ENCODE measurements around the gene HS3ST4.
"Not testable (repeated sequence)": the region's sequence is repeated elsewhere in the genome, so short reads cannot be mapped to it uniquely, and the experiment has no call there.

HS3ST4 gene

DNA sequence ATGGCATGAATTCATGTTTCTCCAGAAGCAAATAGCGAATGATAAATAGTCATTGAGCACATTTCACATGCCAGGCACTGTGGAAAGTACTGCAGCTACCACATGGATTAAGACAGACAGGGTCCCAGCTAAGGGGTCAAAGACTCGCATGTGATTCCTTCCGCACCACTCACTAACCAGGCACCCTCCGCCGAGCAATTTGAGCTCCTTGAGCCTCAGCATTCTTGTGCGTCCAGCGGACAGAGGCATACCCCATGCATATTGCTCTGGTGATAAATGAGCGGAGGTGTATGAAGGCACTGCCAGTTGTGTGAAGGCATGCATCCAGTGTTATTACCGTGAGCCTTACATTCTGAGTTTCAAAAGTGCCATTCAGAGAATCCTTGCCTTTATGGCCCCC lies 358.7 kb downstream of the HS3ST4 start:
- no peaks in the 10 kb centered on the region for H3K36me3 ChIP-seq (ENCODE audit: control insufficient read depth, insufficient read depth, low read length)
- H3K27me3 ChIP-seq (ENCODE audit: control insufficient read depth, insufficient read depth, low read length), result no peaks in the 10 kb centered on the region
- H3K9ac ChIP-seq (ENCODE audit: low read length), result no peak overlapping the region
- no peaks in the 10 kb centered on the region for H3K4me1 ChIP-seq (ENCODE audit: control insufficient read depth, insufficient read depth, low read length)
- H3K4me3 ChIP-seq (ENCODE audit: low read length), result no peak overlapping the region
- no peaks in the 10 kb centered on the region for H3K9me3 ChIP-seq (ENCODE audit: control insufficient read depth, low read length)

DNA sequence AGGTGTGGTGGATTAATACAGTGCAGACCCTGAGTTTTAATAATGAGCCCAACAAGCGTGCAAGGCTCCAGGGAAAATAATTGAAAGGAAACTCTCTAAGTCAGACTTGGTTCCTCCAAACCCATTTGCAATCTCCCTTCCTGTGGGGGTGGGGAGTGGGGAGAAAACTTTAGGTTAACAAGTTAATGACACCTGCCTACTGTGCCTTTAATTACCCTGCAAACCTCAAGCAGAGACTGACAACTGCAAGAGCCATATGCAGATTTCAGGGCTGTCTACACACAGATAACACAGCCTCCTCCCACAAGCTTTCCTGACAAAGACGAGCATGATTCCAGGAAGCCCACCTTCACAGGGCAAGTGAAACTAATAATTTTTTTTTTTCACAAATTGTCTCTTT lies 359.3 kb downstream of the HS3ST4 start:
- H3K9me3 ChIP-seq (ENCODE audit: control insufficient read depth, low read length), result no peaks in the 10 kb centered on the region
- H3K4me1 ChIP-seq (ENCODE audit: control insufficient read depth, insufficient read depth, low read length), result no peaks in the 10 kb centered on the region
- H3K9ac ChIP-seq (ENCODE audit: low read length), result no peak overlapping the region
- H3K36me3 ChIP-seq (ENCODE audit: control insufficient read depth, insufficient read depth, low read length), result no peaks in the 10 kb centered on the region
- H3K4me3 ChIP-seq (ENCODE audit: low read length), result no peak overlapping the region
- H3K27me3 ChIP-seq (ENCODE audit: control insufficient read depth, insufficient read depth, low read length), result no peaks in the 10 kb centered on the region

DNA sequence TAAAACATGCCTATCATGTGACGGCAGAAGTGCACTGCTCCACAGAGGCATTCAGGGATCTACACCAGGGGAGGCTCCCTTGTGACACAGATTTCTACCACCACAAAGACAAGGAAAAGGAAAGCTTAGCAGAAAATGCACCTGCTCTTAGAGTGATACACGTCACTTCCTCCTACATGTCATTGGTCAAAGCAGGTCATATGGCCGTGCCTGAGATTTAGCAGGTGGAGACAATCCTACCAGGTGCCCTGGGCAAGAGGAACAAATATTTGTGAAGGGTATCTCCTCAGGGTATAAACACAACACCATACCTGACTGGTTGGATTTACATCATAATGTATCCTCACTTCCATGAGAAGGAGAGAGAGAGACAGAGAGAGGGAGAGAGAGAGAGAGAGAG lies 362.1 kb downstream of the HS3ST4 start:
- Histone ChIP-seq H3K9ac (ENCODE audit: low read length) (no peak overlapping the region), H3K4me1 (ENCODE audit: control insufficient read depth, insufficient read depth, low read length) (no peaks in the 10 kb centered on the region), H3K4me3 (ENCODE audit: low read length) (no peak overlapping the region), H3K36me3 (ENCODE audit: control insufficient read depth, insufficient read depth, low read length) (no peaks in the 10 kb centered on the region), H3K9me3 (ENCODE audit: control insufficient read depth, low read length) (no peaks in the 10 kb centered on the region), H3K27me3 (ENCODE audit: control insufficient read depth, insufficient read depth, low read length) (no peaks in the 10 kb centered on the region)

DNA sequence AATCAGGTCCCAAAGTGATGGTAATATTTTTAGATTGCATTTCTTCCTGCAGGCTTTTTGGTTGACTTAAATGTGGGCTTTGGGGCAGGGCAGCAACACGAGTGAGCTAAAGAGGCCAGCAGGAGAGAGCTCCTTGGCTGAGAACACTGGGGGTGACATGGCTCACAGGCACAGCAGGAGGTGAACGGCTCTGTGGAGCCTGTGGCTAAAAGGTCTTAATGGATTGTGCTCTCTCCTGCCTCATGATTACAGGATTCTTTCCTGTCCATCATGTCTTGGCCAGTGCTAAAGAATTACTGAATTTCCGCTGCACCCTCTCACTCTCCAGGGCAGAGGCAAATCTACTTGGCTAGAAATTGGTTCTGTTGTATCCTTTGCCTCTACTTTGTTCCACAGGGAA lies 366.6 kb downstream of the HS3ST4 start:
- Histone ChIP-seq H3K9me3 (ENCODE audit: control insufficient read depth, low read length) (no peaks in the 10 kb centered on the region), H3K27me3 (ENCODE audit: control insufficient read depth, insufficient read depth, low read length) (no peaks in the 10 kb centered on the region), H3K4me3 (ENCODE audit: low read length) (no peak overlapping the region), H3K36me3 (ENCODE audit: control insufficient read depth, insufficient read depth, low read length) (no peaks in the 10 kb centered on the region), H3K9ac (ENCODE audit: low read length) (no peak overlapping the region), H3K4me1 (ENCODE audit: control insufficient read depth, insufficient read depth, low read length) (no peaks in the 10 kb centered on the region)

DNA sequence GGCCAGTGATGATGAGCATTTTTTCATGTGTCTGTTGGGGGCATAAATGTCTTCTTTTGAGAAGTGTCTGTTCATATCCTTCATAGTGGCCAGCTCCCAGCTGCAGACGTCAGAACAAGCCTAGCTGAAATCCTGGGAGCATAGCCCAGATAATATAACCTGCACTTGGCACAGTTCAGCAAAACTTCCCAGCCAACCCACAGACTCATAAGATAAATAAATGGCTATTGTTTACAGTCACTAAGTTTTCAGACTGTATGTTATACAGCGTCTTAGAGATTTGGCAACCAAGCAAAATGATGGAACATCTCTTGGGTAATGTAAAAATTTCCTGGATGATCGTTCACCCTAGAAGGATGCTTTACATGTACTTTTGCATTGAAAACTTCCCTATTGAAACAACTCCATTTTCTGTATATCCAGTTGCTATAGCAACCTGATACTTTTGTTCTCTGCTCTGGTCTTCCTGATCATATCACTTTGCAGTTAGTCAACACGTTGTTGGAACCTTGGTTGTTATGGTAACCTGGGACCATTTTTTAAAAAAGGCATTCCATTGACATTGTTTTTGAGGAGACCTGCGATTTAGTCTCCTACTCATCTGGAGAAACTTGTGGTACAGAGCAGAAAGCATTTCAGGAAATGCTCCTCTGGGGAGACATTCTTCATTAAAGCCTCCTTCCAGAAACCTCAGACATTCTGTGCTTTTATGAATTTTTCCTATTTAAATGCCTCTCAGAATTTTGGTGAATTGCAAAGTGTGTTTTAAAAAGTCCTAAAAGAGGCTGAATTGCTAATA lies 378.7 kb downstream of the HS3ST4 start:
- Histone ChIP-seq H3K4me3 (ENCODE audit: low read length) (no peak overlapping the region), H3K27me3 (ENCODE audit: control insufficient read depth, insufficient read depth, low read length) (no peaks in the 10 kb centered on the region), H3K36me3 (ENCODE audit: control insufficient read depth, insufficient read depth, low read length) (no peaks in the 10 kb centered on the region), H3K4me1 (ENCODE audit: control insufficient read depth, insufficient read depth, low read length) (no peaks in the 10 kb centered on the region), H3K9me3 (ENCODE audit: control insufficient read depth, low read length) (no peaks in the 10 kb centered on the region), H3K9ac (ENCODE audit: low read length) (no peak overlapping the region)

DNA sequence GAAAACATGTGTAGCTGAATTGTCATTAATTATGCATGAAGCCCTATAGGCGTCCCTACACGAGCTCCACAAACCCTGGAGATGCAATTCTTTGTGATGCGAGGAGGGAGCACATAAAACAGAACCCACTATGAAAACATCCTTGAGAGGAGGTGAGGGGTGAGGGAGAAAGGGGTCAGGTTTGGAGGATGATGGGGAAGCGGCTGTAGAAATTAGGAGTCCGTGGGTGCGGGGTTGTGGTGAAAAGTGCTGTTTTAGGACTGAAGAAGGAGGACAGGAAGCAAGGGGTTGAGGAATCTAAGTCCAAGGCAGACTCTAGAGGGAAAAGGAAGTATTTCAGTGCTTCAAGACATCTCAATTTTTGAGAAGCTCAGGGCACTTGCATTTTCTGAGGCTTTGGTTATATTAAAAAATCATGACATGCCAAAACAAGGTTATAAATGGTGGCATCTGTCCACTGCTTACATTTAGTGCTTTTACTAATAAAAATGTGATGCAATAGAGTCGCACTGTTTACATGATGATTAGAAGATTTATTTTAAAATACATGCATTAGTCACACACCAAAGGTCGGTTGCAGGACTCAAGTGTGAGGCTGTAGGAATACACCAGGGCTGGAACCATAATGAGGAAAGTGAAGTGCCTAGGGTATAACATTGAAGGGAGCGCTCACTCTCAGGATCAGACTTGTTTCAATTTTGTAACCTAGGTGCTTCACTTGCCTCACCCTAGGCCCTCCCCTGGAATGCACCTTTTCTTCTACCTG lies 379.5 kb downstream of the HS3ST4 start:
- no peak overlapping the region for H3K9ac ChIP-seq (ENCODE audit: low read length)
- H3K36me3 ChIP-seq (ENCODE audit: control insufficient read depth, insufficient read depth, low read length), result no peaks in the 10 kb centered on the region

DNA sequence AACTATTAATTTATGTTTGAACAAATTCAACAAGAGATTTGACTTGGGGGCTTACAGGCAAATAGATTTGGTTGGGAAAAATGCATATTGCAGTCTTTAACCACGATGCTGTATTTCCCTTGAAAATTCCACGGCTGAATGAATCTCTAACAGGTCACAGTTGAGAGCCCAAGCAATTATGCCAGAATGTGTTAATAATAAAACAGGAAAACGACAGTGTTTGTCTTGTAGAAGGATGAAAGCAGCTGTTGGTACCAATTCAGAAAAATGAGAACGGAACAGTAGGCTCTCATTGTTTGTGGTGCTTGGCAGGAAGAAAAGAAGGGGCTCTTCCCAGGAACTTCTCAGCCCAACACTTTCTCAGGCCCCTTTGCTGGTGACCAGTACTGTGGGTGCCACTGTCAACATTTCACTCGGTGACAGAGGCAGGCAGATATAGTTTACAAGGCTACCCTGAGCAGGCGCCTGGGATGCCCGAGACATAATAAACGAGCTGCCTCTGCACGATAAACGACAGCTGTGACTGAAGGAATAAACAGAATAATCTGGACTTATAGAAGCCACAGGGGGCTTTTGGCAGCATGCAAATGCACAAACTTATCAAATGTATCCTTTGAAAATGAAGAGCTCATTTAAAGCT lies 387.1 kb downstream of the HS3ST4 start:
- no peaks in the 10 kb centered on the region for H3K9me3 ChIP-seq (ENCODE audit: control insufficient read depth, low read length)
- H3K36me3 ChIP-seq (ENCODE audit: control insufficient read depth, insufficient read depth, low read length), result no peaks in the 10 kb centered on the region
- H3K9ac ChIP-seq (ENCODE audit: low read length), result no peak overlapping the region
- no peaks in the 10 kb centered on the region for H3K27me3 ChIP-seq (ENCODE audit: control insufficient read depth, insufficient read depth, low read length)
- no peak overlapping the region for H3K4me3 ChIP-seq (ENCODE audit: low read length)
- H3K4me1 ChIP-seq (ENCODE audit: control insufficient read depth, insufficient read depth, low read length), result no peaks in the 10 kb centered on the region

More for the DNA sequence above, 379.5 kb downstream of the HS3ST4 start:
- no peaks in the 10 kb centered on the region for H3K4me1 ChIP-seq (ENCODE audit: control insufficient read depth, insufficient read depth, low read length)
- H3K4me3 ChIP-seq (ENCODE audit: low read length), result no peak overlapping the region
- no peaks in the 10 kb centered on the region for H3K27me3 ChIP-seq (ENCODE audit: control insufficient read depth, insufficient read depth, low read length)
- no peaks in the 10 kb centered on the region for H3K9me3 ChIP-seq (ENCODE audit: control insufficient read depth, low read length)

DNA sequence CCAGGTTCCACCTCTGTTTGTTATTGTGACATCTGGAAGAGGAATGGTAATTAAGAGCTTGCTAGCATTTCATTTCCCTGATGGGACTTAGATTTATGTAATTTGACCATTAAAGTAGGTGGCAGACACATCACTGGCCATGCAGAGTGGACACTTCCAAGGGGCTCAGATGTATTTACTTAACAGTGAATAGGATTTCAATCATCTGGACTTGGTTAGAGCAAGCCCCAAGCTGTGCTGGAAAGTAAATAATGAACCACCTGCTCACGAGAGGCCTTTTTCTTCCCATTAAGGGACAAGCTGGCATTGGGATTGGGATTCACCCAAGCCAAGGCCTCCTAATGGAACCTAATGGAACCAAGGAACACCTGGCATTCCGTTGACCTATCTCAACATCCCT lies 395.3 kb downstream of the HS3ST4 start:
- Histone ChIP-seq H3K36me3 (ENCODE audit: control insufficient read depth, insufficient read depth, low read length) (no peaks in the 10 kb centered on the region), H3K4me3 (ENCODE audit: low read length) (no peak overlapping the region), H3K4me1 (ENCODE audit: control insufficient read depth, insufficient read depth, low read length) (no peaks in the 10 kb centered on the region), H3K9ac (ENCODE audit: low read length) (no peak overlapping the region), H3K27me3 (ENCODE audit: control insufficient read depth, insufficient read depth, low read length) (no peaks in the 10 kb centered on the region), H3K9me3 (ENCODE audit: control insufficient read depth, low read length) (no peaks in the 10 kb centered on the region)

DNA sequence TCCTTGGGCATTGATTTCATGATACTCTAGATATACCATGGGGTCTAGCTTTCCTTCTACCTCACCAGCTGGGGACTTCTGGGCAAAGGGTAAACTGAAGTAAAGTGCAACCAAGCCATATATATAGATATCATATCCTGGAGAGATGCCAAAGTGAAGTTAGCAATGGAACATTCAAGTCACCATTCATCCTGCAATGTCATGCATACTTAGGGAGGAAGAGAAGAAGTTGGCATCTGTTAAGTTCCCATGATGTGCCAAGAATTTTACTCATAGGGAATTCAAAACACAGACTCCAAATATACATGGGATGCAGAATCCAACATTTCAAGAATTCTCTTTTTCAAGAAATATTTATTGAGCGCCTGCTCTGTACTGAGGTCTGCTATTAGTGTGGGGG lies 399.8 kb downstream of the HS3ST4 start:
- H3K4me1 ChIP-seq (ENCODE audit: control insufficient read depth, insufficient read depth, low read length), result no peaks in the 10 kb centered on the region
- H3K4me3 ChIP-seq (ENCODE audit: low read length), result no peak overlapping the region
- H3K9me3 ChIP-seq (ENCODE audit: control insufficient read depth, low read length), result no peaks in the 10 kb centered on the region
- H3K36me3 ChIP-seq (ENCODE audit: control insufficient read depth, insufficient read depth, low read length), result no peaks in the 10 kb centered on the region
- H3K27me3 ChIP-seq (ENCODE audit: control insufficient read depth, insufficient read depth, low read length), result no peaks in the 10 kb centered on the region
- H3K9ac ChIP-seq (ENCODE audit: low read length), result no peak overlapping the region

DNA sequence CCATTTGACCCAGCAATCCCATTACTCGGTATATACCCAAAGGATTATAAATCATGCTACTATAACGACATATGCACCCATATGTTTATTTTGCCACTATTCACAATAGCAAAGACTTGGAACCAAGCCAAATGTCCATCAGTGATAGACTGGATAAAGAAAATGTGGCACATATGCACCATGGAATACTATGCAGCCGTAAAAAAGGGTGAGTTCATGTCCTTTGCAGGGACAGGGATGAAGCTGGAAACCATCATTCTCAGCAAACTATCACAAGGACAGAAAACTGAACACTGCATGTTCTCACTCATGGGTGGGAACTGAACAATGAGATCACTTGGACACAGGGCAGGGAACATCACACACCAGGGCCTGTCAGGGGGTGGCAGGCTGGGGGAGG lies 406.4 kb downstream of the HS3ST4 start:
- H3K27me3 ChIP-seq (ENCODE audit: control insufficient read depth, insufficient read depth, low read length); H3K9me3 ChIP-seq (ENCODE audit: control insufficient read depth, low read length); H3K4me3 ChIP-seq (ENCODE audit: low read length); H3K9ac ChIP-seq (ENCODE audit: low read length); H3K4me1 ChIP-seq (ENCODE audit: control insufficient read depth, insufficient read depth, low read length); H3K36me3 ChIP-seq (ENCODE audit: control insufficient read depth, insufficient read depth, low read length): not testable (repeated sequence)

DNA sequence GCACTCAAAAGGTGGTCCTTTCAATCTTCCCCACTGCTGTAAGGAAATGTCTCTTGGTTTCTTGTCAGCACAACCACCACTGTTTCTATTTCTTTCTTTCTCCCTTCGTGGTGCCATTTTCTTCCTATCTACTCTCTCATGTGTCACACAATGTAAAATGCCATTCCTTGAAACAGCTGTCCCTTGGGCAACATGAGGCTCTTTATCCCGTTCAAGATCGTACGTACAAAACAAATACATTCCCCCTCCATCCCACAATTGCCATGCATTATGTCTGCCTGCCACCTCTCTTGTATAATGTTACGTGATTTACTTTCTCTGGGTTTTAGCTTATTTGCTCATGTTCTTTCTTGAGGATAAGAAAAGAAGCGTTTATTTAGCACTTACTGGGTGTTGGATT lies 410.6 kb downstream of the HS3ST4 start:
- H3K27me3 ChIP-seq (ENCODE audit: control insufficient read depth, insufficient read depth, low read length), result no peaks in the 10 kb centered on the region
- H3K4me3 ChIP-seq (ENCODE audit: low read length), result no peak overlapping the region
- no peak overlapping the region for H3K9ac ChIP-seq (ENCODE audit: low read length)
- H3K36me3 ChIP-seq (ENCODE audit: control insufficient read depth, insufficient read depth, low read length), result no peaks in the 10 kb centered on the region
- no peaks in the 10 kb centered on the region for H3K4me1 ChIP-seq (ENCODE audit: control insufficient read depth, insufficient read depth, low read length)
- no peaks in the 10 kb centered on the region for H3K9me3 ChIP-seq (ENCODE audit: control insufficient read depth, low read length)

DNA sequence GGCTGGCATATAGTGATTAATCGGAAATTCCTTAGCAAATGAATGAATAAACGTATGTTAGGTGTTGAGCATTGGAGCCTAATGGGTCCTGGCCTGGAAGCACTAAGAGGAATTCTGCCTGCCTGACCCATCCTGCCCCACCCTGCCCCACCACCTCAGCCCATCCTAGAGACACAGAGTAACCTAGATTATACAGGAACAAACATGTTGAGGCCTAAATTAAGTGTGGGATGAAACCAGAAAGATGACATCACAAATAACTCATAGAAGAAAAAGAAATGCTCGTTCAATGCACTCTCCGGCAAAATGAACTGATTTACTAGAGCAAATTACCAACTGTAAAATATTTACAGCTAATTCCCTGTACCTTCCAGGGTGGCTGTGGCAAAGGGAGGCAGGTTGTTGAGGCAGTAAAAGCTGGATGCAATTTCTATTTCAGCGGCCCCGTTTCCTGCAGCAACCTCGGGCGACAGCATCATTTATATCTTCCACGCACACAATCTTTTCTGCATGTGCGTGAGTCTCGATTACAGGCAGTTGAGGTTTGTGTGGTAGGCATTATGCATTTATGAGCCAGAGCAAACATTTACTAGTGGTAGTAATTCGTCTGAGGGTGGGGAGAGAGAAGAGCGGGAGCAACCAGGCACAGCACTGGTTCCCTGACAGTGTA lies 417.2 kb downstream of the HS3ST4 start:
- Histone ChIP-seq H3K4me3 (ENCODE audit: low read length) (no peak overlapping the region), H3K36me3 (ENCODE audit: control insufficient read depth, insufficient read depth, low read length) (no peaks in the 10 kb centered on the region), H3K27me3 (ENCODE audit: control insufficient read depth, insufficient read depth, low read length) (no peaks in the 10 kb centered on the region), H3K4me1 (ENCODE audit: control insufficient read depth, insufficient read depth, low read length) (no peaks in the 10 kb centered on the region), H3K9ac (ENCODE audit: low read length) (no peak overlapping the region), H3K9me3 (ENCODE audit: control insufficient read depth, low read length) (no peaks in the 10 kb centered on the region)

Data from mucosa of stomach (tissue), 1 donor.